ENCODE results near the gene ANKRD34A. TPM values are rescaled to one million over a fixed set of nuclear protein-coding genes. Genes with fewer than 3 reads are reported as not detected.
A peak's percentile ranks its signal among the peaks of the same experiment; 100 is the strongest.

The ANKRD34A gene
- total RNA-seq, 1 experiment from 2014 or later, result 1.1 TPM

DNA sequence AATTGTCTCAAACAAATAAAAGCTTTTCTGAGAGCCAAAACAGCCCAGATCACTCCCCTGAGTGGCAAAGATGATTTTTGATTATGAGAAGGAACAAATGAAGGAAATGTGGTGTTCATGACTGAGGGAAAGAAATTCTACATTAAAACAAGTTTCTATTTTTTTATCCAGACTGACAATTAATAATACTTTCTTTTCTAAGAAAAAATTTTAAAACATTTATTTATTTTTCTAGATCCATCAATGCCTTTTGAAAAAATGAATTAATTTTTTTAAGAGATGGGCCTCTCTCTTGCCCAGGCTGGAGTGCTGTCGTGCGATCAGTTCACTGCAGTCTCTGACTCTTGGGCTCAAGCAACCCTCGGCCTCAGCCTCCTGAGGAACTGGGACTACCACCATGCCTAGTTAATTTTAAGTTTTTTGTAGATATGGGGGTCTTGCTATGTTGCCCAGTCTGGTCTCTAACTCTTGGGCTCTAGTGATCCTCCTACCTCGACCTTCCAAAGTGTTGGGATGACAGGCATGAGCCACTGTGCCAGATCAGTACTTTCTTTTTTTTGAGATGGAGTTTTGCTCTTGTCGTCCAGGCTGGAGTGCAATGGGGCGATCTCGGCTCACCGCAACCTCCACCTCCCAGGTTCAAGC is 43.2 kb upstream of the ANKRD34A start:
- Histone ChIP-seq H3K4me1 (ENCODE audit: control insufficient read depth in 1 of 2, insufficient read depth in 2 of 2, low read length in 2 of 2) (peaks cover 0 to 6% of the 10 kb centered on the region in 2 experiments; a peak in 2 of 4 replicates), H3K4me2 (ENCODE audit: low read length) (peak overlapping the region; percentile 50; the same call in 1 of the 2 replicates)

More for the DNA sequence above, 43.2 kb upstream of the ANKRD34A start:
- H3K9ac ChIP-seq (ENCODE audit: low read length), result no peak overlapping the region
- TF ChIP-seq POLR2A (IDR thresholded peaks at IDR 0.05; ENCODE audit: borderline replicate concordance, extremely low read depth, insufficient read depth, insufficient read length) (no peak), SRF (IDR thresholded peaks at IDR 0.05; ENCODE audit: low read depth) (no peak), ZFX (IDR thresholded peaks at IDR 0.05) (no peak), POLR2AphosphoS5 (IDR thresholded peaks at IDR 0.05; ENCODE audit: low read depth, low read length) (no peak), EZH2phosphoT487 (IDR thresholded peaks at IDR 0.05; ENCODE audit: borderline replicate concordance) (no peak), JUND (IDR thresholded peaks at IDR 0.05) (no peak), FOSL1 (IDR thresholded peaks at IDR 0.05; ENCODE audit: low read depth) (no peak), EZH2 (IDR thresholded peaks at IDR 0.05) (no peak), ELF1 (IDR thresholded peaks at IDR 0.05; ENCODE audit: borderline replicate concordance, low read depth) (no peak), CBX3 (IDR thresholded peaks at IDR 0.05; ENCODE audit: low read depth) (no peak), YY1 (IDR thresholded peaks at IDR 0.05; ENCODE audit: extremely low read depth, insufficient replicate concordance, low read depth, low read length) (no peak), SIN3A (IDR thresholded peaks at IDR 0.05; ENCODE audit: low read depth) (no peak)
- TF ChIP-seq, protein P1, sequence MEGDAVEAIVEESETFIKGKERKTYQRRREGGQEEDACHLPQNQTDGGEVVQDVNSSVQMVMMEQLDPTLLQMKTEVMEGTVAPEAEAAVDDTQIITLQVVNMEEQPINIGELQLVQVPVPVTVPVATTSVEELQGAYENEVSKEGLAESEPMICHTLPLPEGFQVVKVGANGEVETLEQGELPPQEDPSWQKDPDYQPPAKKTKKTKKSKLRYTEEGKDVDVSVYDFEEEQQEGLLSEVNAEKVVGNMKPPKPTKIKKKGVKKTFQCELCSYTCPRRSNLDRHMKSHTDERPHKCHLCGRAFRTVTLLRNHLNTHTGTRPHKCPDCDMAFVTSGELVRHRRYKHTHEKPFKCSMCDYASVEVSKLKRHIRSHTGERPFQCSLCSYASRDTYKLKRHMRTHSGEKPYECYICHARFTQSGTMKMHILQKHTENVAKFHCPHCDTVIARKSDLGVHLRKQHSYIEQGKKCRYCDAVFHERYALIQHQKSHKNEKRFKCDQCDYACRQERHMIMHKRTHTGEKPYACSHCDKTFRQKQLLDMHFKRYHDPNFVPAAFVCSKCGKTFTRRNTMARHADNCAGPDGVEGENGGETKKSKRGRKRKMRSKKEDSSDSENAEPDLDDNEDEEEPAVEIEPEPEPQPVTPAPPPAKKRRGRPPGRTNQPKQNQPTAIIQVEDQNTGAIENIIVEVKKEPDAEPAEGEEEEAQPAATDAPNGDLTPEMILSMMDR (IDR thresholded peaks at IDR 0.05 in 2 of 3, conservative IDR thresholded peaks at IDR 0.05 in 1 of 3; ENCODE audit: borderline replicate concordance in 1 of 3, insufficient read depth in 1 of 3, low read depth in 2 of 3, low read length in 2 of 3), result no peak
- TF ChIP-seq, protein P2, sequence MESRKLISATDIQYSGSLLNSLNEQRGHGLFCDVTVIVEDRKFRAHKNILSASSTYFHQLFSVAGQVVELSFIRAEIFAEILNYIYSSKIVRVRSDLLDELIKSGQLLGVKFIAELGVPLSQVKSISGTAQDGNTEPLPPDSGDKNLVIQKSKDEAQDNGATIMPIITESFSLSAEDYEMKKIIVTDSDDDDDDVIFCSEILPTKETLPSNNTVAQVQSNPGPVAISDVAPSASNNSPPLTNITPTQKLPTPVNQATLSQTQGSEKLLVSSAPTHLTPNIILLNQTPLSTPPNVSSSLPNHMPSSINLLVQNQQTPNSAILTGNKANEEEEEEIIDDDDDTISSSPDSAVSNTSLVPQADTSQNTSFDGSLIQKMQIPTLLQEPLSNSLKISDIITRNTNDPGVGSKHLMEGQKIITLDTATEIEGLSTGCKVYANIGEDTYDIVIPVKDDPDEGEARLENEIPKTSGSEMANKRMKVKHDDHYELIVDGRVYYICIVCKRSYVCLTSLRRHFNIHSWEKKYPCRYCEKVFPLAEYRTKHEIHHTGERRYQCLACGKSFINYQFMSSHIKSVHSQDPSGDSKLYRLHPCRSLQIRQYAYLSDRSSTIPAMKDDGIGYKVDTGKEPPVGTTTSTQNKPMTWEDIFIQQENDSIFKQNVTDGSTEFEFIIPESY (IDR thresholded peaks at IDR 0.05; ENCODE audit: extremely low read depth, insufficient replicate concordance, low read length), result no peak
- TF ChIP-seq, protein P3, sequence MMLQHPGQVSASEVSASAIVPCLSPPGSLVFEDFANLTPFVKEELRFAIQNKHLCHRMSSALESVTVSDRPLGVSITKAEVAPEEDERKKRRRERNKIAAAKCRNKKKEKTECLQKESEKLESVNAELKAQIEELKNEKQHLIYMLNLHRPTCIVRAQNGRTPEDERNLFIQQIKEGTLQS (IDR thresholded peaks at IDR 0.05), result no peak
- TF ChIP-seq, protein P4, sequence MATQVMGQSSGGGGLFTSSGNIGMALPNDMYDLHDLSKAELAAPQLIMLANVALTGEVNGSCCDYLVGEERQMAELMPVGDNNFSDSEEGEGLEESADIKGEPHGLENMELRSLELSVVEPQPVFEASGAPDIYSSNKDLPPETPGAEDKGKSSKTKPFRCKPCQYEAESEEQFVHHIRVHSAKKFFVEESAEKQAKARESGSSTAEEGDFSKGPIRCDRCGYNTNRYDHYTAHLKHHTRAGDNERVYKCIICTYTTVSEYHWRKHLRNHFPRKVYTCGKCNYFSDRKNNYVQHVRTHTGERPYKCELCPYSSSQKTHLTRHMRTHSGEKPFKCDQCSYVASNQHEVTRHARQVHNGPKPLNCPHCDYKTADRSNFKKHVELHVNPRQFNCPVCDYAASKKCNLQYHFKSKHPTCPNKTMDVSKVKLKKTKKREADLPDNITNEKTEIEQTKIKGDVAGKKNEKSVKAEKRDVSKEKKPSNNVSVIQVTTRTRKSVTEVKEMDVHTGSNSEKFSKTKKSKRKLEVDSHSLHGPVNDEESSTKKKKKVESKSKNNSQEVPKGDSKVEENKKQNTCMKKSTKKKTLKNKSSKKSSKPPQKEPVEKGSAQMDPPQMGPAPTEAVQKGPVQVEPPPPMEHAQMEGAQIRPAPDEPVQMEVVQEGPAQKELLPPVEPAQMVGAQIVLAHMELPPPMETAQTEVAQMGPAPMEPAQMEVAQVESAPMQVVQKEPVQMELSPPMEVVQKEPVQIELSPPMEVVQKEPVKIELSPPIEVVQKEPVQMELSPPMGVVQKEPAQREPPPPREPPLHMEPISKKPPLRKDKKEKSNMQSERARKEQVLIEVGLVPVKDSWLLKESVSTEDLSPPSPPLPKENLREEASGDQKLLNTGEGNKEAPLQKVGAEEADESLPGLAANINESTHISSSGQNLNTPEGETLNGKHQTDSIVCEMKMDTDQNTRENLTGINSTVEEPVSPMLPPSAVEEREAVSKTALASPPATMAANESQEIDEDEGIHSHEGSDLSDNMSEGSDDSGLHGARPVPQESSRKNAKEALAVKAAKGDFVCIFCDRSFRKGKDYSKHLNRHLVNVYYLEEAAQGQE (IDR thresholded peaks at IDR 0.05; ENCODE audit: low read depth), result no peak
- TF ChIP-seq, protein P5, sequence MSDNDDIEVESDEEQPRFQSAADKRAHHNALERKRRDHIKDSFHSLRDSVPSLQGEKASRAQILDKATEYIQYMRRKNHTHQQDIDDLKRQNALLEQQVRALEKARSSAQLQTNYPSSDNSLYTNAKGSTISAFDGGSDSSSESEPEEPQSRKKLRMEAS (IDR thresholded peaks at IDR 0.05), result no peak
- ChIA-PET CTCF (interaction anchor here (0.6 to 4.7 kb wide), 18 partner anchors 9 to 163 kb away, joined by 3 to 45 read pairs (median 5); partner anchors contain the start of genes ANKRD34A, HJV, LIX1L and NUDT17), POLR2A (interaction anchor here (0.9 to 2.8 kb wide), 4 partner anchors 10 to 80 kb away, joined by 3 to 19 read pairs (median 3); partner anchors contain the start of gene RBM8A), RAD21 (ENCODE audit: low non-redundant PET in 1 of 2, low total read pairs in 2 of 2, uncharacterized antibody in 2 of 2, unreplicated experiment in 2 of 2) (interaction anchor here (0.8 to 1.7 kb wide), 4 partner anchors 28 to 31 kb away, joined by 3 to 13 read pairs (median 4); no protein-coding TSS in a partner anchor)
- peak overlapping the region; percentile 100 for H2AFZ ChIP-seq (ENCODE audit: low read depth, low read length, poor library complexity, severe bottlenecking)
- H4K20me1 ChIP-seq (ENCODE audit: insufficient read depth), result no peaks in the 10 kb centered on the region
- no peaks in the 10 kb centered on the region for H3K27me3 ChIP-seq (ENCODE audit: insufficient read depth, low read length)
- intact Hi-C loops (cut with micrococcal nuclease), result loop anchor here (1.0 to 10.0 kb wide), 2 partner anchors 30 to 63 kb away; no protein-coding TSS in a partner anchor
- H3K27ac ChIP-seq (ENCODE audit: low read depth, low read length), result no peak overlapping the region
- H3K79me2 ChIP-seq (ENCODE audit: insufficient read depth, low read length), result no peaks in the 10 kb centered on the region
- no peaks in the 10 kb centered on the region for H3K9me2 ChIP-seq (ENCODE audit: insufficient read depth)
- no peaks in the 10 kb centered on the region for H3K9me3 ChIP-seq (ENCODE audit: control insufficient read depth in 1 of 2, insufficient read depth in 1 of 2, low read depth in 1 of 2, low read length in 2 of 2)
- ATAC-seq (no peak), DNase-seq (ENCODE audit: low read depth, low spot score) (no peak)
- no TSS peak for BruUV-seq (replicated peaks)
- H3K4me3 ChIP-seq (replicated peaks in 1 of 2; ENCODE audit: low read depth in 1 of 2, low read length in 2 of 2), result no peak overlapping the region
- no peaks in the 10 kb centered on the region for H3K36me3 ChIP-seq (ENCODE audit: control insufficient read depth in 1 of 2, insufficient read depth in 2 of 2, low read length in 2 of 2)

Data from HCT116 (cell line).